H1 (cell line): ENCODE data around the gene BAG2. TPM values are rescaled to one million over a fixed set of nuclear protein-coding genes. Genes with fewer than 3 reads are reported as not detected.

Experiments used
- CTCF ChIA-PET: fragments of 300-600 bp; sonication (Branson Sonifier 250); formaldehyde crosslinking; loops from one replicate; lab custom pipeline; 2021; ENCODE audit not compliant: partially characterized antibody; lab: Charles Lee
- POLR2A ChIA-PET: fragments of 300-600 bp; sonication (Branson Sonifier 250); formaldehyde crosslinking; loops from one replicate; lab custom pipeline; 2021; ENCODE audit warnings: inconsistent platforms; ENCODE audit not compliant: partially characterized antibody; lab: Charles Lee
- DNase-seq, 2 experiments: peaks; one replicate each; pipeline versions ENCODE4 v3.0.0 to v3.0.0-alpha.2; 2010 to 2022; ENCODE audit warnings: low spot score in 2 of 2, low read depth in 1 of 2, mixed read lengths in 1 of 2
- FAIRE-seq: peaks from 2 replicates; lab custom pipeline; 2011; peaks lifted over from hg19 to GRCh38; lab: Jason Lieb, UNC
- H2AFZ ChIP-seq: 2 replicates; pipeline ENCODE4 v1.8.1; 2012; ENCODE audit warnings: low read length, inconsistent platforms
- H2AK5ac ChIP-seq: 2 replicates; pipeline ENCODE4 v1.6.1; 2013; ENCODE audit warnings: low read depth, low read length
- H2BK120ac ChIP-seq: replicated peaks from 2 replicates; pipeline ENCODE3; 2013; ENCODE audit warnings: low read depth, low read length, inconsistent platforms
- H2BK12ac ChIP-seq: 2 replicates; pipeline ENCODE4 v1.6.1; 2013; ENCODE audit warnings: low read depth, low read length
- H2BK15ac ChIP-seq: 2 replicates; pipeline ENCODE4 v1.6.1; 2013; ENCODE audit warnings: low read length
- H2BK20ac ChIP-seq: 2 replicates; pipeline ENCODE4 v1.6.1; 2013; ENCODE audit warnings: low read length
- H2BK5ac ChIP-seq: 2 replicates; pipeline ENCODE4 v1.6.1; 2013; ENCODE audit warnings: low read depth, low read length
- H3K14ac ChIP-seq: 2 replicates; pipeline ENCODE4 v1.6.1; 2013; ENCODE audit warnings: inconsistent platforms; ENCODE audit not compliant: insufficient read length
- H3K18ac ChIP-seq: 2 replicates; pipeline ENCODE4 v1.6.1; 2013; ENCODE audit warnings: low read length; ENCODE audit errors: extremely low read depth
- H3K23ac ChIP-seq: 2 replicates; pipeline ENCODE4 v1.6.1; 2013; ENCODE audit warnings: inconsistent platforms; ENCODE audit not compliant: insufficient read length
- H3K23me2 ChIP-seq: 2 replicates; pipeline ENCODE4 v1.6.1; 2013; ENCODE audit warnings: low read depth, low read length
- H3K27ac ChIP-seq: 2 replicates; pipeline ENCODE4 v1.6.1; 2011; ENCODE audit warnings: low read depth, low read length, inconsistent platforms
- H3K27me3 ChIP-seq, 4 experiments: replicated peaks in 1 of 4; 1 replicate in 1 of 4; 2 replicates in 3 of 4; pipeline versions ENCODE4 v1.6.1 to v1.8.1; 2011 to 2013; ENCODE audit warnings: low read length in 3 of 4, mild to moderate bottlenecking in 3 of 4, inconsistent platforms in 2 of 4, mixed read lengths in 2 of 4, moderate library complexity in 1 of 4; ENCODE audit not compliant: control insufficient read depth in 3 of 4, insufficient read depth in 3 of 4; ENCODE audit errors: extremely low read depth in 1 of 4
- H3K36me3 ChIP-seq, 4 experiments: 2 replicates each; pipeline versions ENCODE4 v1.6.1 to v1.8.1; 2011 to 2013; ENCODE audit warnings: mild to moderate bottlenecking in 4 of 4, low read length in 3 of 4, moderate library complexity in 2 of 4, control low read depth in 1 of 4, inconsistent platforms in 1 of 4; ENCODE audit not compliant: insufficient read depth in 4 of 4, control insufficient read depth in 2 of 4
- H3K4ac ChIP-seq: replicated peaks from 2 replicates; pipeline ENCODE3; 2013; ENCODE audit warnings: low read length, low read depth, mixed read lengths, inconsistent platforms; ENCODE audit not compliant: insufficient read length
- H3K4me1 ChIP-seq, 4 experiments: replicated peaks in 1 of 4; 1 replicate in 1 of 4; 2 replicates in 3 of 4; pipeline versions ENCODE4 v1.6.1 to v1.8.1; 2011 to 2013; ENCODE audit warnings: low read length in 3 of 4, inconsistent platforms in 2 of 4, mixed read lengths in 1 of 4; ENCODE audit not compliant: insufficient read depth in 4 of 4, control insufficient read depth in 3 of 4
- H3K4me2 ChIP-seq, 2 experiments: 2 replicates each; pipeline versions ENCODE4 v1.6.1 to v1.8.1; 2011 to 2013; ENCODE audit warnings: low read depth in 2 of 2, low read length in 2 of 2, control low read depth in 1 of 2, inconsistent platforms in 1 of 2, mild to moderate bottlenecking in 1 of 2; ENCODE audit not compliant: insufficient read depth in 1 of 2
- H3K4me3 ChIP-seq, 4 experiments: fragments of 200-600, 300-600 bp in 1 of 4; sonication (generic), shearing (Covaris generic), sonication (Bioruptor Twin) in 1 of 4; 2 replicates each; pipeline versions ENCODE4 v1.5.1 to v1.8.1; 2011 to 2016; ENCODE audit warnings: low read length in 4 of 4, low read depth in 3 of 4, control low read depth in 2 of 4, inconsistent platforms in 2 of 4, mild to moderate bottlenecking in 2 of 4, mixed read lengths in 1 of 4, moderate library complexity in 1 of 4; ENCODE audit not compliant: insufficient read depth in 2 of 4; ENCODE audit errors: extremely low read depth in 1 of 4
- H3K56ac ChIP-seq: replicated peaks from 2 replicates; pipeline ENCODE3; 2013; ENCODE audit warnings: low read depth, mild to moderate bottlenecking, mixed read lengths, low read length, inconsistent platforms; ENCODE audit not compliant: insufficient read length
- H3K79me1 ChIP-seq: 2 replicates; pipeline ENCODE4 v1.6.1; 2013; ENCODE audit warnings: low read depth, low read length, control low read depth
- H3K79me2 ChIP-seq, 2 experiments: 2 replicates each; pipeline versions ENCODE4 v1.6.1 to v1.8.1; 2012 to 2013; ENCODE audit warnings: low read length in 2 of 2, mild to moderate bottlenecking in 2 of 2, inconsistent platforms in 1 of 2; ENCODE audit not compliant: insufficient read depth in 2 of 2, control insufficient read depth in 1 of 2
- H3K9ac ChIP-seq, 4 experiments: replicated peaks in 1 of 4; 1 replicate in 1 of 4; 2 replicates in 3 of 4; pipeline versions ENCODE4 v1.6.1 to v1.8.1; 2011 to 2013; ENCODE audit warnings: low read depth in 3 of 4, low read length in 3 of 4, control low read depth in 2 of 4, mild to moderate bottlenecking in 2 of 4, moderate library complexity in 2 of 4, inconsistent platforms in 1 of 4; ENCODE audit errors: extremely low read depth in 1 of 4
- H3K9me3 ChIP-seq, 2 experiments: 2 replicates each; pipeline versions ENCODE4 v1.6.1 to v1.8.1; 2012 to 2013; ENCODE audit warnings: mild to moderate bottlenecking in 2 of 2, moderate library complexity in 2 of 2, control low read depth in 1 of 2, inconsistent platforms in 1 of 2, low read depth in 1 of 2, low read length in 1 of 2, mixed read lengths in 1 of 2; ENCODE audit not compliant: insufficient read depth in 2 of 2
- H4K20me1 ChIP-seq, 2 experiments: replicated peaks in 1 of 2; 2 replicates each; pipeline versions ENCODE3 to v1.8.1; 2011 to 2013; ENCODE audit warnings: inconsistent platforms in 2 of 2, low read length in 2 of 2, mild to moderate bottlenecking in 1 of 2; ENCODE audit not compliant: insufficient read depth in 2 of 2, control insufficient read depth in 1 of 2
- H4K5ac ChIP-seq: 2 replicates; pipeline ENCODE4 v1.6.1; 2013; ENCODE audit warnings: low read length, low read depth, mixed read lengths, inconsistent platforms; ENCODE audit not compliant: insufficient read length
- H4K8ac ChIP-seq: 2 replicates; pipeline ENCODE4 v1.8.0; 2013; ENCODE audit warnings: mild to moderate bottlenecking, moderate library complexity, low read length, inconsistent platforms; ENCODE audit not compliant: insufficient read depth; ENCODE audit errors: extremely low read depth
- H4K91ac ChIP-seq: replicated peaks from 2 replicates; pipeline ENCODE3; 2013; ENCODE audit warnings: low read length, mixed read lengths, inconsistent platforms; ENCODE audit not compliant: insufficient read length
- CTBP2 ChIP-seq: IDR thresholded peaks from 2 replicates; pipeline ENCODE4 v1.7.0; 2011; ENCODE audit warnings: borderline replicate concordance, mild to moderate bottlenecking, moderate library complexity, mixed read lengths, low read length; ENCODE audit not compliant: insufficient read depth, insufficient read length
- GABPA ChIP-seq: IDR thresholded peaks from 2 replicates; pipeline ENCODE4 v1.6.1; 2011; ENCODE audit warnings: mild to moderate bottlenecking, low read length, moderate library complexity, borderline replicate concordance; ENCODE audit not compliant: insufficient read depth
- KDM5A ChIP-seq: fragments of 200-600 bp; IDR thresholded peaks from 2 replicates; pipeline ENCODE4 v1.7.1; 2012; ENCODE audit warnings: mild to moderate bottlenecking, low read length, inconsistent platforms, mixed read lengths
- POU5F1 ChIP-seq: IDR thresholded peaks from 2 replicates; pipeline ENCODE4 v1.6.1; 2011; ENCODE audit warnings: low read depth, mild to moderate bottlenecking, low read length, moderate library complexity
- TBP ChIP-seq: IDR thresholded peaks from 2 replicates; pipeline ENCODE4 v1.6.1; 2011; ENCODE audit warnings: low read depth, low read length, improper control_type of control experiment
- WGBS, 2 experiments: shearing (Covaris generic) in 1 of 2; methylation state at CpG; one replicate each; pipeline versions ENCODE4 v1.1.6 to v1.1.7; 2013 to 2015; ENCODE audit warnings: low lambda C conversion rate in 2 of 2, mixed read lengths in 2 of 2, inconsistent platforms in 1 of 2, low coverage in 1 of 2, missing lambda C conversion rate in 1 of 2; ENCODE audit not compliant: insufficient replicate concordance in 2 of 2, insufficient coverage in 1 of 2, insufficient read length in 1 of 2; ENCODE audit errors: extremely low coverage in 1 of 2, missing lambda C conversion rate in 1 of 2; 5-methylcytosine and 5-hydroxymethylcytosine counted together
- polyA plus RNA-seq, 7 experiments: library from polyadenylated mRNA; depleted of rRNA in 3 of 7; stranded (reverse) in 5 of 7; unstranded in 2 of 7; fragments of >200 nt in 5 of 7; fragments of 200-250 nt in 2 of 7; gene quantifications; 1 replicate in 5 of 7; 2 replicates in 1 of 7; 4 replicates in 1 of 7; pipeline versions ENCODE4 v1.2.1 to v1.2.3, GENCODE V29; 2011 to 2013; ENCODE audit warnings: missing spikeins in 2 of 7, mixed read lengths in 2 of 7
- total RNA-seq: library from RNA; stranded (reverse); fragmentation: NEBNext Ultra II Directional; extraction: Animal tissue kit (Norgen Biotek cat#: 25700); gene quantifications from 2 replicates; pipeline ENCODE4 v1.2.1, GENCODE V29; 2021

The BAG2 gene
- total and polyA plus RNA-seq, 2 of the 8 experiments (the other 6 are each of a cell fraction or from before 2014, with no cell fraction given), result 4.4 to 7.4 TPM

DNA sequence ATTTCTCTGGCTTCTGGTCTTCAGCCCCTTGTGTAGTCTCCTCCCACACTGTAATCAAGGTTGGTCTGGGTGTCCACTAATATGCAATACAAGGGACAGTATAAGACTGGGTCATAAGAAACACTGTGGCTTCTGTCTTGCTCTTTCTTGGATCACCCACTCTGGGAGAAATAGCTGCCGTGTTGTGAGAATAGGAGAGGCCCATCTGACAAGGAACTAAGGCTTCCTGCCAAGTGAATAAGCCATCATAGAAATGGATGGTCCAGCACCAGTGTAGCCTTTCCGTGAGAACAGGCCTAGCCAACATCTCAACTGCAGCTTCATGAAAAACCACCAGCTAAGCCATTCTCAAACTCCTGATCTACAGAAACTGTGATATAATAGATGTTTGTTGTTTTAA, 23.3 kb downstream of the BAG2 start:
- no peaks in the 10 kb centered on the region; the same call in 1 of the 2 replicates for H3K79me1 ChIP-seq
- no peak overlapping the region for H4K5ac ChIP-seq
- H3K4me3 ChIP-seq, result no peak overlapping the region
- no peak overlapping the region for H2BK120ac ChIP-seq
- H2BK12ac ChIP-seq, result no peak overlapping the region
- no peak overlapping the region for H3K23ac ChIP-seq
- no peak overlapping the region for H2AFZ ChIP-seq
- peaks cover 2% of the 10 kb centered on the region in 2 experiments for H4K20me1 ChIP-seq
- no peak overlapping the region for H2AK5ac ChIP-seq
- no peak overlapping the region for H4K8ac ChIP-seq
- TF ChIP-seq CTBP2, result no peak
- TF ChIP-seq KDM5A, result no peak
- TF ChIP-seq TBP, result no peak
- TF ChIP-seq POU5F1, result no peak
- no peak for TF ChIP-seq GABPA
- FAIRE-seq, result no peak
- H2BK15ac ChIP-seq, result no peak overlapping the region
- 88% methylated on average over 2 of the region's 2 CpGs; no CpG with 5 or more reads in 1 of the 2 experiments for whole genome bisulfite sequencing, 2 experiments
- H3K27ac ChIP-seq, result no peak overlapping the region
- no peaks in the 10 kb centered on the region for H3K27me3 ChIP-seq
- no peak overlapping the region for H3K18ac ChIP-seq
- no peak overlapping the region for H3K14ac ChIP-seq
- H3K79me2 ChIP-seq, result no peaks in the 10 kb centered on the region
- H3K4ac ChIP-seq, result no peak overlapping the region
- no peak overlapping the region for H4K91ac ChIP-seq
- no peak overlapping the region for H3K56ac ChIP-seq
- ChIA-PET CTCF (no interaction called here), POLR2A (no interaction called here)
- H3K4me2 ChIP-seq, result no peak overlapping the region
- peaks cover 0 to 4% (median 2%) of the 10 kb centered on the region in 4 experiments; a peak in 3 of 7 replicates for H3K4me1 ChIP-seq
- no peak overlapping the region for H2BK5ac ChIP-seq
- H3K9me3 ChIP-seq, result no peaks in the 10 kb centered on the region
- H2BK20ac ChIP-seq, result no peak overlapping the region
- H3K9ac ChIP-seq, result no peak overlapping the region
- H3K23me2 ChIP-seq, result no peaks in the 10 kb centered on the region
- H3K36me3 ChIP-seq, result peaks cover 0 to 15% (median 8%) of the 10 kb centered on the region in 4 experiments; a peak in 3 of 8 replicates
- DNase-seq, result no peak
